ENCODE results near the gene PRKAR1B.

DNA sequence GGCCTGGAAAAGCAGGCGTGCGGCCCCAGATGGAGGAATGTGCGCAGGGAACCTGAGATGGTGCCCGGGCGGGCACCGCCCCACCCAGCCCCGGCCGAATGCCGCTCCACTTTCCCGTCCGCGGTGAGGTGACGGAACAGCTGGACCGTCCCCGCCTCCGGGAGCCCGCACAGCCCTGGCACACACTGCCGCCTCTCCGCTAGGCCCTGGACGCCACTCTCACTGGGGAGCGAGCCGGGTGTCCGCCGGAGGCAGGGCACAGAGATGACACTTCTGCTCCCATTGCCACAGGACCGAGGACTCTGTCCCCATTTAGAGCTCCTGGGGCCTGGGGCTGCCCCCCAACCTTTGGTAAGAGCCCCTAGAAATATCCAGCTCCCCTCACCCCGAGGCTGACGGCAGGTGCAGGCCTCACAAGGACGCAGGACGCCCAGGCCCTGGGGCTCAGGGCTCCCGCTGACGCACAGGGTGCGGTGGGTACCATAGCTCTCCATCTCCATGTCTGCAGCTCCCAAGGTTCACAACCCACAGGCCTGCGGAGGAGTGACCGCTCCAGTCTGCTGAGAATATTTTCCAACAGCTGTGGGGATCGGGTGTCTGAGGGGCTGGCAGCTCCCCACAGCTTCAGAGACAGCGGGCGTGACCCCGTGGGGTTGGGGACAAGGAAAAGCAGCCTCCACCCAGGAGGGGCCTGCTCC is 155.2 kb downstream of the PRKAR1B start:
- TF ChIP-seq RAD21 (IDR thresholded peaks at IDR 0.05; ENCODE audit: low read length): no peak
- TF ChIP-seq, protein P1, sequence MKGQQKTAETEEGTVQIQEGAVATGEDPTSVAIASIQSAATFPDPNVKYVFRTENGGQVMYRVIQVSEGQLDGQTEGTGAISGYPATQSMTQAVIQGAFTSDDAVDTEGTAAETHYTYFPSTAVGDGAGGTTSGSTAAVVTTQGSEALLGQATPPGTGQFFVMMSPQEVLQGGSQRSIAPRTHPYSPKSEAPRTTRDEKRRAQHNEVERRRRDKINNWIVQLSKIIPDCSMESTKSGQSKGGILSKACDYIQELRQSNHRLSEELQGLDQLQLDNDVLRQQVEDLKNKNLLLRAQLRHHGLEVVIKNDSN (IDR thresholded peaks at IDR 0.05; ENCODE audit: borderline replicate concordance, low read depth): no peak
- TF ChIP-seq, protein P2, sequence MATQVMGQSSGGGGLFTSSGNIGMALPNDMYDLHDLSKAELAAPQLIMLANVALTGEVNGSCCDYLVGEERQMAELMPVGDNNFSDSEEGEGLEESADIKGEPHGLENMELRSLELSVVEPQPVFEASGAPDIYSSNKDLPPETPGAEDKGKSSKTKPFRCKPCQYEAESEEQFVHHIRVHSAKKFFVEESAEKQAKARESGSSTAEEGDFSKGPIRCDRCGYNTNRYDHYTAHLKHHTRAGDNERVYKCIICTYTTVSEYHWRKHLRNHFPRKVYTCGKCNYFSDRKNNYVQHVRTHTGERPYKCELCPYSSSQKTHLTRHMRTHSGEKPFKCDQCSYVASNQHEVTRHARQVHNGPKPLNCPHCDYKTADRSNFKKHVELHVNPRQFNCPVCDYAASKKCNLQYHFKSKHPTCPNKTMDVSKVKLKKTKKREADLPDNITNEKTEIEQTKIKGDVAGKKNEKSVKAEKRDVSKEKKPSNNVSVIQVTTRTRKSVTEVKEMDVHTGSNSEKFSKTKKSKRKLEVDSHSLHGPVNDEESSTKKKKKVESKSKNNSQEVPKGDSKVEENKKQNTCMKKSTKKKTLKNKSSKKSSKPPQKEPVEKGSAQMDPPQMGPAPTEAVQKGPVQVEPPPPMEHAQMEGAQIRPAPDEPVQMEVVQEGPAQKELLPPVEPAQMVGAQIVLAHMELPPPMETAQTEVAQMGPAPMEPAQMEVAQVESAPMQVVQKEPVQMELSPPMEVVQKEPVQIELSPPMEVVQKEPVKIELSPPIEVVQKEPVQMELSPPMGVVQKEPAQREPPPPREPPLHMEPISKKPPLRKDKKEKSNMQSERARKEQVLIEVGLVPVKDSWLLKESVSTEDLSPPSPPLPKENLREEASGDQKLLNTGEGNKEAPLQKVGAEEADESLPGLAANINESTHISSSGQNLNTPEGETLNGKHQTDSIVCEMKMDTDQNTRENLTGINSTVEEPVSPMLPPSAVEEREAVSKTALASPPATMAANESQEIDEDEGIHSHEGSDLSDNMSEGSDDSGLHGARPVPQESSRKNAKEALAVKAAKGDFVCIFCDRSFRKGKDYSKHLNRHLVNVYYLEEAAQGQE (IDR thresholded peaks at IDR 0.05; ENCODE audit: low read depth, low read length): no peak
